Esophagus squamous epithelium (tissue), 4 donors: ENCODE measurements around the gene SMIM17.

ENCODE experiments used
- POLR2A ChIP-seq, 4 donors: fragments of 450-650 bp; IDR thresholded peaks; one replicate each; pipeline ENCODE4 v1.6.1; 2017; ENCODE audit warnings: antibody characterized with exemption in 4 of 4, mild to moderate bottlenecking in 4 of 4, moderate library complexity in 3 of 4
- TF ChIP-seq, protein P1 (sequence below), 6 experiments: fragments of 450-650 bp in 4 of 6; fragments of 200-600 bp in 2 of 6; sonication (generic) in 2 of 6; IDR thresholded peaks; one replicate each; pipeline ENCODE4 v1.5.1; 2016 to 2019; ENCODE audit warnings: antibody characterized with exemption in 6 of 6, mild to moderate bottlenecking in 4 of 6, moderate library complexity in 4 of 6

- TF ChIP-seq, protein P1, sequence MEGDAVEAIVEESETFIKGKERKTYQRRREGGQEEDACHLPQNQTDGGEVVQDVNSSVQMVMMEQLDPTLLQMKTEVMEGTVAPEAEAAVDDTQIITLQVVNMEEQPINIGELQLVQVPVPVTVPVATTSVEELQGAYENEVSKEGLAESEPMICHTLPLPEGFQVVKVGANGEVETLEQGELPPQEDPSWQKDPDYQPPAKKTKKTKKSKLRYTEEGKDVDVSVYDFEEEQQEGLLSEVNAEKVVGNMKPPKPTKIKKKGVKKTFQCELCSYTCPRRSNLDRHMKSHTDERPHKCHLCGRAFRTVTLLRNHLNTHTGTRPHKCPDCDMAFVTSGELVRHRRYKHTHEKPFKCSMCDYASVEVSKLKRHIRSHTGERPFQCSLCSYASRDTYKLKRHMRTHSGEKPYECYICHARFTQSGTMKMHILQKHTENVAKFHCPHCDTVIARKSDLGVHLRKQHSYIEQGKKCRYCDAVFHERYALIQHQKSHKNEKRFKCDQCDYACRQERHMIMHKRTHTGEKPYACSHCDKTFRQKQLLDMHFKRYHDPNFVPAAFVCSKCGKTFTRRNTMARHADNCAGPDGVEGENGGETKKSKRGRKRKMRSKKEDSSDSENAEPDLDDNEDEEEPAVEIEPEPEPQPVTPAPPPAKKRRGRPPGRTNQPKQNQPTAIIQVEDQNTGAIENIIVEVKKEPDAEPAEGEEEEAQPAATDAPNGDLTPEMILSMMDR (IDR thresholded peaks at IDR 0.05): no peak
- TF ChIP-seq POLR2A (IDR thresholded peaks at IDR 0.05): no peak
Measured at GRCh38 chr19:56668676-56669075, 25.7 kb downstream of the SMIM17 start.
